AG10803 (cell line): ENCODE data around the gene C1QTNF12.

ENCODE experiments used
- DNase-seq: peaks from one replicate; pipeline ENCODE4 v3.0.0; 2010; ENCODE audit warnings: low read depth
- H3K4me3 ChIP-seq: 2 replicates; pipeline ENCODE4 v1.5.1; 2011; ENCODE audit warnings: mild to moderate bottlenecking, low read length, control low read depth
- CTCF ChIP-seq: conservative IDR thresholded peaks from 2 replicates; pipeline ENCODE4 v1.5.1; 2011; ENCODE audit warnings: mild to moderate bottlenecking, low read length, control low read depth, inconsistent platforms

Gene C1QTNF12

GRCh38 chr1:1233567-1233892 is 13.0 kb downstream of the C1QTNF12 start:
- no peak for TF ChIP-seq CTCF
- no peak overlapping the region for H3K4me3 ChIP-seq
- DNase-seq, result no peak

GRCh38 chr1:1232796-1233566 is 13.5 kb downstream of the C1QTNF12 start:
- no peak for DNase-seq
- H3K4me3 ChIP-seq, result peak overlapping the region; percentile 7; the same call in 1 of the 2 replicates
- no peak for TF ChIP-seq CTCF

DNA sequence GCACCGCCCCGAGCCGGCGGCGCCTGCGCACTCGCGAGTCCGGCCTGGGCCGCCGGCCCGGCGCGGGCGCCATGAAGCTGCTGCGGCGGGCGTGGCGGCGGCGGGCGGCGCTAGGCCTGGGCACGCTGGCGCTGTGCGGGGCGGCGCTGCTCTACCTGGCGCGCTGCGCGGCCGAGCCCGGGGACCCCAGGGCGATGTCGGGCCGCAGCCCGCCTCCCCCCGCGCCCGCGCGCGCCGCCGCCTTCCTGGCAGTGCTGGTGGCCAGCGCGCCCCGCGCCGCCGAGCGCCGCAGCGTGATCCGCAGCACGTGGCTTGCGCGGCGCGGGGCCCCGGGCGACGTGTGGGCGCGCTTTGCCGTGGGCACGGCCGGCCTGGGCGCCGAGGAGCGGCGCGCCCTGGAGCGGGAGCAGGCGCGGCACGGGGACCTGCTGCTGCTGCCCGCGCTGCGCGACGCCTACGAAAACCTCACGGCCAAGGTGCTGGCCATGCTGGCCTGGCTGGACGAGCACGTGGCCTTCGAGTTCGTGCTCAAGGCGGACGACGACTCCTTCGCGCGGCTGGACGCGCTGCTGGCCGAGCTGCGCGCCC is 14.2 kb downstream of the C1QTNF12 start, which contains the start of gene B3GALT6:
Gene B3GALT6, plus strand, starts transcription at position 30 of the 588 bp plus-strand sequence. Its CDS starts 42 bp downstream, at position 72.
- no peak for TF ChIP-seq CTCF
- no peak for DNase-seq
- peak within 1 kb of the TSS; percentile 67 for H3K4me3 ChIP-seq

- peak within 1 kb of the TSS; percentile 67 for H3K4me3 ChIP-seq
- TF ChIP-seq CTCF, result no peak
- DNase-seq, result peak; percentile 96
These were observed 14.9 kb downstream of the C1QTNF12 start, which contains the start of gene SDF4 for GRCh38 chr1:1231400-1232207. TSS of gene SDF4 (minus strand) at chr1:1232001. CDS start at chr1:1228772, 3,229 bp downstream.

- peak; percentile 48 for TF ChIP-seq CTCF
- peak; percentile 73 for DNase-seq
- H3K4me3 ChIP-seq, result peak overlapping the region; percentile 67
These were observed 15.7 kb downstream of the C1QTNF12 start for GRCh38 chr1:1230656-1231399.

DNA sequence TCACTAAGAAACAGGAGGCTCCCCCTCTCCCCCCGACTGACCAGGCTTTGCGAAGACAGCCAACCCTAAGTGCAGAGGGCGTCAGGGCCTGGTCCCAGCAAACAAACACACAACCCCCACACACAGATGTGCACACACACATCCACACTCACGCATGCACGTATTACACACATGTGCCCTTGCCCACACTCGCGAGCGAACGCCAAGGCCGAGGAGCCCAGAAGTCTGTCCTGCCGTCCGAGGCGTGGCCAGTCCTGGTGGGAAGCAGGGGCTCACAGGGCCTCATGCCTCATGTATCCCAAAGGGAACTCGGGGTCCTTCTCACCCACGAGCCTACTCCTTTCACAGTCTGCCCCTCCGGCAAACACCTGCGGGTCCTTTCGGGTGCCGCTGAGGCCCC is 16.8 kb downstream of the C1QTNF12 start:
- DNase-seq, result no peak
- TF ChIP-seq CTCF, result no peak
- no peak overlapping the region for H3K4me3 ChIP-seq
